ENCODE data around the gene ZSCAN23.
"Not testable (repeated sequence)": the region's sequence is repeated elsewhere in the genome, so short reads cannot be mapped to it uniquely, and the experiment has no call there.

Gene ZSCAN23

DNA sequence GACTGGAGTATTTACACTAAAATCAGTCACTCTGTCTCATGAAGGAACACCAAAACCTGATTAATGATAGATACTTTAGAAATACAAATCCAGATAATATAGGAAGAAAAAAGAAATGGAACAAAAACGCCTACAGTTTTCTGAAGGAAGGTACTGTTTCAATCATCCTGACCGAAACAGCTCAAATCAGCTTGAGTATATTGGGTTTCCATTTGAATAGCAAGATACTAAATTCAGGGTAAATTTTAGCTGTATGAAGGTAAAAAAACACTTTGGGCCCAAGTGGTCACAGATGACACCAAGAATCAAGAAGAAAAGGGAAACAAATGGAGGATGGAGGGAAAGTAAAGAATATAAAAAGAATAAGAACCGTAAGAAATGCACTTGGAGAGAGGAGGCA lies 6.9 kb downstream of the ZSCAN23 start:
- DNase-seq, result no peak

DNA sequence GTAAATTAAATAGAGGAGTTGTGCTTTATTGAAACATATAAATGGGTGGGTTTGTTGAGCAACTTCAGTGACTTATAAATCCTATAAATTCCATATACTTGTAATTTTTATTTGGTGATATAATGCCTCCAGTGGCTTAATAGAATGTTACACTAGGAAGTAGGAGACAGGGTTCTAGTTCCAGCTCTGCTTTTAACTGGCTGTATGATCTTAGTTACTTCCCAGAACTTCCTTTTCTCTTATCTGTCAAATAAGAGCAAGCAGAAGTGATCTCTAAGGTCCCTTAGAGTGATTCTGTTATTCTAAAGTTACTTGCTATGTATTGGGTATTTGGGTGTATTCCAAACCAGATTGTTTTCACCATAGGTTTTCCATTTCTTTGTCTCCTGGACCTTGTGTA lies 10.2 kb downstream of the ZSCAN23 start:
- no peak for DNase-seq

DNA sequence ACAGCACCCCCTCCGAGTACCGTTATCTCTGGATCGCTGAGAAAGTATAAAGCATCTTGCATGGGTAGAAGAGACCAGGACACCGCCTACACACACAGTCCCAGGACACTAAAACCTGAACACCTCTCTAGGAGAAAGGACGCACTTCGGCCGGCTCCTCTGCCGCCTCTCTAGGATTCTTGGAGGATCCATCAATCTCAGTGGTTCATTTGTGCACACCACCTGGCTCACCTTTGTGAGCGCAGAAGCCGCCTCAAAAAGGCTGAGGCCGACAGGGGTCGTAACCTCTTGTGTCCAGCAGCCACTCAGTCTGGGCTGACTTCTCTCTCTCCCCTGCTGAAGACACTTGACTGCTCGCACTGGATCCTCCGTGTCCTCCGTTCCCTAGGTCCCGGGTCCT lies 13.5 kb downstream of the ZSCAN23 start:
- DNase-seq, result no peak

DNA sequence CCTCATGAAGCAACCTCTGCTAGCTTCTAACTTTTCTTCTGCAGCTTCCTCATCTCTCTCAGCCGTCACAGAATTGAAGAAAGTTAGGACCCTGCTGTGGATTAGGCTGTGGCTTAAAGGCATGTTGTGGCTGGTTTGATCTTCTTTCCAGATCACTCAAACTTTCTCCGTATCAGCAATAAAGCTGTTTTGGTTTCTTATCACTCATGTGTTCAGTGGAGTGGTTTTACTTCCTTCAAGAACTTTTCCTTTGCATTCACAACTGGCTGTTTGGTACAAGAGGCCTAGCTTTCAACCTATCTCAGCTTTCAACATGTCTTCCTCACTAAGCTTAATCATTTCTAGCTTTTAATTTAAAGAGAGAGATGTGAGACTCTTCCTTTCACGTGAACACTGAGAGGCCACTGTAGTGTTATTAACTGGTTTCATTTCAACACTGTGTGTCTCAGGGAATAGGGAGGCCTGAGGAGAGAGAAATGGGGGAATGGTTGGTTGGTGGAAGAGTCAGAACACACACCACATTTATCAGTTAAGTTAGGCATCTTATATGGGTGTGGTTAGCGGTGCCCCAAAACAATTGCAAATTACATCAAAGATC lies 17.2 kb downstream of the ZSCAN23 start:
- no peak for DNase-seq

DNA sequence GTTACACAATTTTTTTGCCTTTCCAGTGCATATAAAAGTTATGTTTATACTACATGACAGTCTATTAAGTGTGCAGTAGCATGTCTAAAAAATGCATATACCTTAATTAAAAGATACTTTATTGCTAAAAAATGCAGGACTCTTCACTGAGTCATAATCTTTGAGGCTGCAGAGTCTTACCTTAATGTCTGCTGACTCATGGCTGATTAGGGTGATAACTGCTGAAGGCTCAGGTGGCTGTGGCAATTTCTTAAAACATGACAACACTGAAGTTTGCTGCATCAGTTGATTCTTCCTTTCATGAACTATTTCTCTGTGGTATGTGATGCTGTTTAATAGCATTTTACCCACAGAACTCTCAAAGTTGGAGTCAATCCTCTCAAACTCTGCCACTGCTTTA lies 19.1 kb downstream of the ZSCAN23 start:
- no peak for DNase-seq

DNA sequence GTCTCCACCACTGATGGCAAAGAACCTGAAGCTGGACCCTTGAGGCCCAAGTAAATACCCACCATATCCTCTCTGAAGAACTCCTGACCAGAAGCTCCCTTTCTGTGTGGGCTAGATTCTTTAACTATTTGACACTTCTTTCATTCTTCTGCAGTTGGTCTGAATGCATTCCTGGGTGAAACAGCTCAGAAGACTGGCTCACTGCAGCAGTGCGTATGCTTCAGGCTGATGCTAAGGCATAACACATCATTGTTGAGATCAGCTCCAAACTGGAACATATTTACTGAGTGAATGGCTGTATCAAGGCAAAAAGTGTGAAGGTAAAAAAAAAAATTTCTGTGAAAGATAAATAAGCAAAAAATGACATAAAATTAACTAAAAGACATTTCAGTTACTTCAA lies 19.7 kb downstream of the ZSCAN23 start:
- no peak for DNase-seq

DNA sequence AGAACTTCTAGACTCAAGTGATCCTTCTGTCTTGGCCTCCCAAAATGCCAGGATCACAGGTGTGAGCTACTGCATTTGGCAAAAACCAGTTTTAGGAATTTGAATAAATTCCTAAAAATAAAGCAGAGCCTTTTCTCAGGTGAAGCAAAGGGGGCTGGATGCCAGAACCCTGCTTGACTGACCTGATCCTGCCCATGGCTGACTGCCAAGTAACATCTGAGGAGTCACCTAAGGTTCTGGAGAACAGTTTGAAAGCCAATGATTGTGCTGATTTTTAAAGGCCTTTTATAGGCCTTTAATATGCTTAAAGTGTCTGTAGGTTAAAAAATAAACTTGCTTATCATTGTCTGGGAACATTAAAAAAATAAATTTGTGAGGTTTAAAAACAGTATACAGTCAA lies 29.6 kb downstream of the ZSCAN23 start:
- DNase-seq, result no peak

DNA sequence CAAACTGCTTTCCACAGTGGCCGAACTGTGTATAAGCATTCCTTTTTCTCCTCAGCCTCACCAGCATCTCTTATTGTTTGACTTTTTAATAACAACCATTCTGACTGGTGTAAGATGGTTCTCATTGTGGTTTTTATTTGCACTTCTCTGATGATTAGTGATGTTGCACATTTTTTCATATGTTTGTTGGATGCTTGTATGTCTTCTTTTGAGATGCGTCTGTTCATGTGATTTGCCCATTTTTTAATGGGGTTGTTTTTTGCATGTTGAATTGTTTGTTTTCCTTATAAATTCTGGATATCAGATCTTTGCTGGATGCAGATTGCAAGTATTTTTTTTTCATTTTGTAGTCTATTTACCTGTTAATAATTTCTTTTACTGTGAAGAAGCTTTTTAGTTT lies 32.5 kb downstream of the ZSCAN23 start:
- no peak for DNase-seq

DNA sequence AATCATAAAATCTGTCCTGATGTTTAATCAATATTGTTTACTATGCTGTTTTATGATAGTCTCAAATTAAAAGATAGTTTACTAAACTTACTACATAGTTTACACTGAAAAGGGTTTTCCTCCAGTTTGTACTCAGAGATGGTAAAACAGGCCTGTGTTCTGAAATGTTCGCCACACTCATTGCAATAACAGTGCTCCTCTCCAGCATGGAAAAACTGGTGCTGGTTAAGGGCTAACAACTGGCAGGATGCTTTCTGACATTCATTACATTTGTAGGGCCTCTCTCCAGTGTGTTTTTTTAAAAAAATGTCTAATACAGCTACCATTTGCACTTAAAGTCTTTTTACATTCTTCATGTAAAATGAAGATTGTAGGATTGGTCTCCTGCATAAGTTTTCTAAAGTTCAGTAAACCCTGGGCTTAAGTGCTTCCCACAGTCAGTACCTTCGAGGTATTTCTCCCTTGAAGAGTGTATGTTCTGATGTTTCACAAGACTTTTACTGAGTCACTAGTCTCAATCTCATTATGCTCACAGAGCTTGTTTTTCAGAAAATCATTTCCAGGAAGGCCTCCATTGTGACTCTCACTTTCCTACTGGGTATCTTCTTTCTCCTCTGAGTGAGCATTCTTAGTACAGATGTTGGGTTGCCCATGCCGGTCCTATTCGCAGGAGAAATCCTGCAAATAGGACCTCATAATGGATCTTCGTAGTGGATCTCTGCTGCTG lies 35.1 kb downstream of the ZSCAN23 start:
- no peak for DNase-seq

DNA sequence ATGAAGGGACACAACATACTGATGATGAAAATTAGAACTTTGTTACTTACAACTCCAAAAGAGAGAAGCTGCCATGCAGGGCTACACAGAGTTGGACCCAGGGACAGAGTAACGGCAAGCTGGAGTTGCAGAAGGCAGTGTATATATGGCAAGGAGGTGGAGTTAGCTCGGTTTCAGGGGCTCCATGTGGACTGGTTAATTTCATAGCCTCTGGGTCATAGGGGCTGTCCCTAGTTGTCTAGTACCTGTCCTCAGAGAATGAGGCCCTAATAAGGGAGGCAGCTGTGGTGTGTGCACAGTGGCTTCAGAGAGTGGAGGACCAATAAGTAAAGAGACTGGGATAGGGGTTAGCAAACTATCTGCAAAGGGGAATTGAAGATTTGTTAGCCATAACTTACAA lies 35.9 kb downstream of the ZSCAN23 start:
- no peak for DNase-seq

DNA sequence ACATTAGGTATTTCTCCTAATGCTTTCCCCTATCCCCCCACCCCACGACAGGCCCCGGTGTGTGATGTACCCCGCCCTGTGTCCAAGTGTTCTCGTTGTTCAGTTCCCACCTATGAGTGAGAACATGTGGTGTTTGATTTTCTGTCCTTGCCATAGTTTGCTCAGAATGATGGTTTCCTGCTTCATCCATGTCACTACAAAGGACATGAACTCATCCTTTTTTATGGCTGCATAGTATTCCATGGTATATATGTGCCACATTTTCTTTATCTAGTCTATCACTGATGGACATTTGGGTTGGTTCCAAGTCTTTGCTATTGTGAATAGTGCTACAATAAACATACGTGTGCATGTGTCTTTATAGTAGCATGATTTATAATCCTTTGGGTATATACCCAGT lies 39.4 kb downstream of the ZSCAN23 start:
- not testable (repeated sequence) for DNase-seq

DNA sequence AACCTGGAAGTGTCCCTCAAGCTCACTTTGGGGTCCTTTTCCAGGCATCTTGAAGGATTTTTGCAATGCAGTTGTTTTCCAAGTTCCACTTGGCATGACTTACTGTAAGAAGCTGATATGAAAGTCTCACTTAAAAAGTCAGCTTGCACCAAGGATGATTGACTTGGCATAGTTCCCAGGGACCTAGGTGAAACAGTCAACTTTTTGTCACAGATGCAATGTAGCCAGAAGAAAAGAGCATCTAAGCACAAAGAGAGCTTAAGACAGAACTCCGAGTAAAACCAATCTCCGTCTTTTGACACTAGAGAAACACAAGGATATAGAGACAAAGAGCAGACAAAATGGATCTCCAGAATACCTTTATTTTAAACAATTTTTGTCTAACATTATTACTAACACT lies 41.1 kb downstream of the ZSCAN23 start:
- no peak for DNase-seq

DNA sequence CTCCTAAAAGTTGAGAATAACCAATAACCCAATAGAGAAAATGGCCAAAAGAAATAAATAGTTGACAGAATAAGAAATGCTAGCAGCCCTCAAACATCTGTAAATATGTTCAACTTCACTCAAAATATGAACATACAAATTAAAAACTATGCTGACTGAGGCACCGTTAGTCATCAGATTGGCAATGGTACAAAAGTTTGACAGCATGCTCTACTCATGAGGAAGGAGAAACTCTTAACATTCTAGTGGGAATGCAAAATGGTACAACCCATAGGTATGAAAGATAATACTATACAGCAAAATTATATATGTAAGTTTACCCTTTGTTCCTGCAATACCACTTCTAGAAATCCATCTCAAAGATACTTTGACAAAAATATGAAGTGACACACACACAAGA lies 42.1 kb downstream of the ZSCAN23 start:
- peak; percentile 15 for DNase-seq

DNA sequence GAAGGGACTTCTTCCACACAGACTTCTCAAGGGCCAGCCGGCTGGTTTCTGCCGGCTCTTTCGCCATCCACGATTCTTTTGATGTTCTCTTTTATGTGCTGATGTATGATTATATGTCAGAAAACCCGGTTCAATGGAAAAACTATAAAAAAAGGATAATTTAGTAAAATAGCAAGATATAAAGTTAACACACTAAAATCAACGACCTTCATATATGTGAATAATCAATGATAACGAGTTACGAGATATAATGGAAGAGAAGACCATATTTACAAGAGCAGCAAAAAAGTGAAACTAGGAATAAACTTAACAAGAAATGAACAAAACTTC lies 43.2 kb downstream of the ZSCAN23 start:
- no peak for DNase-seq

DNA sequence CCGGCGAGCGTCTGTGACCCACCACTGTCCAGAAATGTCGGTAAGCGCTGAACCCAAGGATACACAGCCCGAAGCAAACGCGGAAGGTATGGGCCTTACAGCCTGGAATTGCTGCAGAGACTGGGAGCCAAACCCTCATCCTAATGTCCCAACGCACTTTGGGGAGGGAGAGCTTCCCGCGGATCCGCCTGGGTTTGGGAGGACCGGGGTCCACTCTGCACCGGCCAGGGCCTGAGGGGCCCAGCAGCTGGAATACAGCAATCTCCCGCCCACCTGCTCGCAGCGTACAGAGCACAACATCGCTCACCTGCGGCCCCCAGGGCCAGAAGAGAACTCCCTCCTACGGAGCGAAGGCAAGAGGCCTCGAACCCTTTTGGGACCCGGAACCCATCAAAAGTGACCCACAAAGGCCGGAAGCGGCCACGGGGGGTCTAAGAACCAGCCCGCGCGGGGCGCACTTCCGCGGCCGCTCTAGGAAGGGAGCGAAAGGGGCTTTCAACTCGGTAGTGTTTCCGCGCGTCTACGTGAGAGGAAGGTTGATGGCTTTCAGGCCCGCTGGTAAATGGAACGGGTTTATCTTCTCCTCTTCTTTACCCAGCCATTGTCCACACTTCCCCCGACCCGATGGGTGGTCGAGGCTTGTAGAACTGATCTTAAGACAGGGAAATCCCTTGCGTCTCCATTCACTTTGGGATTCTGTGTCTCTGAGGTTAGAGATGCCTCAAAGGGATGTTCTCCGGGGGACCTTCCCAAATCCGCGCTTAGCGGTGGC lies 43.8 kb downstream of the ZSCAN23 start, which contains the start of gene ZSCAN12:
ZSCAN12 (minus strand) TSS at position 398 of the 772 bp plus-strand sequence. CDS start 1,342 bp downstream, outside the sequence.
- DNase-seq, result peak; percentile 90

DNA sequence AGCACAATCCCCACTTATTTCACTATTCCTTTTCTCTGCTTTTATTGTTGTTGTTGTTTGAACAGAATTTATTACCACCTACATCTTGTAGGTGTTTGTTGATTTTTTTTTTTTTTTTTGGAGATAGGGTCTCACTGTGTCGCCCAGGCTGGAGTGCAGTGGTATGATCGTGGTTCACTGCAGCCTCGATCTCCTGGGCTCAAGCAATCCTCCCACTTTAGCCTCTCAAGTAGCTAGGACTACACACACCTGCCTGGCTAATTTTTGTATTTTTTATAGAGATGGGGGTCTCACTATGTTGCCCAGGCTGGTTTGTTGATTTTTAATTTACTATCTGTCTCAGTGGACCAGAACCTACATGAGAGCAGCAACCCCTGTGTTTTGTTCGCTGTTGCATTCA lies 47.4 kb downstream of the ZSCAN23 start:
- DNase-seq, result no peak

DNA sequence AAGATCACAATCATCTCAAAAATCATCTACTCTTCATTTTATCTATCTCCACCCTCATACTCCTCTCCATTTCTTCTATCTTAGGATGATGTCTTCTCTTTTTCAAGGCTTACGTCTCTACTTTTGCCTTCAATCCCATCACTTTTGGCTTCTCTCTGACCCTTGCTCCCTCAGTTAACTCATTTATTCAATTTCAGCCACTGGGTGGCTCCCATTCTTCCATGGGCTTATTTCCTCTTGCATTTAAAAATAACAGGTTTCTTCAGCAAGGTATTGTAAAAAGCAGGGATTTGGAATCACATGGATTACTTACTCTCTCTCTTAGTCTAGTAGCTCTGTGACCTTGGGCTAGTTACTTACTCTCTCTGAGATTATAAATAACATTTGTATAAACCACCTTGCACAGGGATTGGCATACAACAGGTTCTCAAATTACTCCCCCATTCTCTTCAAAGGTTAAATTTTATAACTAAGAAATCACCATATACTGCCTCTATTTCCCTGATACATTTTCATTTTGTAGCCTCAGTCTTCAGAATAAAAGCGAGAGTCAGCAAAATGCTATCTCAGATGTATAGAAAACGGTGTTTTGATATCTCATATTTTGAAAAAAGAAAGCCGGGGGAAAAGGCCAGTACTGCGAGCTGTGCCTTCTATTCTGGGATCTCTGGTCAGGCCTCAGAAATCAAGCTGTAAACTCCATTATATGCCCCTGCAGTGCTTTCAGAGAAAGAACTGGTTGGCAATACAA lies 49.2 kb downstream of the ZSCAN23 start:
- DNase-seq, result no peak

DNA sequence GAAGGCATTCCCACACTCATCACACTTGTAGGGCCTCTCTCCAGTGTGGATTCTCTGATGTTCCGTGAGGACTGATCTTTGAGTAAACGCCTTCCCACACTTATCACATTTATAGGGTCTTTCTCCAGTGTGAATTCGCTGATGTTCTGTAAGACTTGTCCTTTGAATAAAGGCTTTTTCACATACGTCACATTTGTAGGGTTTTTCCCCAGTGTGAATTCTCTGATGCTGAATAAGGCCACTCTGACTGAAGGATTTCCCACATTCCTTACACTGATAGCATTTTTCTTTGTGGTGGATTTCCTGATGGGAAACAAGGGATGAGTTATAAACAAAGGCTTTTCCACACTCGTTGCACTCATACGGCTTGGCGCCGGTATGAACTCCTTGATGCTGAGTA lies 52.6 kb downstream of the ZSCAN23 start:
- no peak for DNase-seq

DNA sequence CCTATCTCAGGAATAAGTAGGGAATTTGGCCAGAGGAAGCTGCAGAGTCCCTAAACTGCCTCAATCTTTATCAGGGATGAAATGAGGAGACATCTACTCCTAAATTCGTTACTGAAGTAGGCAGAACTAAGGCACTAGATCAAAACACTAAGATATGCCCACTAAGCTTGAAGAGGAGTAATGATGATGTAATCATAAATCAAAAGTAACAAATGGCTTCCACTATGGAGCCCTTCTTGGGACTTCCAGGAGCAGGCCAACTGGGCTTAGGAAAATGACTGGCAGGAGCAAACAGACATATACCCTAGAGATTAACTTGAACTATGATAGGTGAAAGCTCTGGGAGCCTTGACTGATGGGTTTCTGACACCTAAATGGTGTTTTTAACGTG lies 59.2 kb downstream of the ZSCAN23 start:
- no peak for DNase-seq

DNA sequence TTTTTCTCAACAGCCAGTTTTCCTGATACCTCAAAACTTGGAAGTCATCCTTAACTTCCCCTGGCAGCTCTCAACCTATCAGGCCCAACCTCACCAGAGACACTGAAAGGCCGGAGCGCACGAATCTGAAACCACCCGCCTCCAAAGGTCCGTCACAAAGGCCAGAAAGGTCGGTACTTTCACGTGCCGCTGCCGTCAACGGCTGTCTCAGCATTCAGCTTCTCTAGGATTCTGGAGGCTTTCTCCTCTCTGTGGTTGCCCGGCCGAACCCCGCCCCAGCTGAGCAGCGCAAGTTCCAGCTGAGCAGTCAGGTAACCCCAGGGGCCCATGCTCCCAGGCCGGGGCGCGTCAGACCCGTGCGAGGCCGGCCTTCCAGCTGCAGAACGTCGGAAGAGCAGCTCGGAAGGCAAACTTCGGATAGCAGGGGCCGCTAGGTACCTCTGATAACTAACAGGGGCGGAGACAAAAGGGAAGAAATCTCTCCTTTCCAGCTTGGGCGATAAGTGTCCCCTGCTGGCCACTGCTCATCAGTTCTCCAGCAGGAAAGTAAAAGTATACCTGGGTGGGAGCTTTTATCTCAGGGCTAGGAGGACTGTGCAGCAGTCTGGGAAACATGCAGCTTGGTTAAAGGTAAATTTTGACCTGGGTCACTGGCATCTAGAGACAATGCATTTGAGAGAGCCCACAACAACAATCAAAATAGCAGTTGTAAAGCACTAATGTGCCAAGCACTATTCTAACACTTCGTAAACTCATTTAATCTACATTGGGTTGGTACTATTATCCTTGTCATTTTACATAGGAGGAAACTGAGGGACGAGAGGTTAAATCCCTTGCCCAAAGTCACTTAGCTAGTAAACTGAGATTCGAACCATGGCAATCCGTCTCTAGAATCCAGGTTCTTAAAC lies 59.8 kb downstream of the ZSCAN23 start:
- DNase-seq, result peak; percentile 67

Data from fibroblast of skin of abdomen (primary cell).